ENCODE data around the gene PARL.

DNA sequence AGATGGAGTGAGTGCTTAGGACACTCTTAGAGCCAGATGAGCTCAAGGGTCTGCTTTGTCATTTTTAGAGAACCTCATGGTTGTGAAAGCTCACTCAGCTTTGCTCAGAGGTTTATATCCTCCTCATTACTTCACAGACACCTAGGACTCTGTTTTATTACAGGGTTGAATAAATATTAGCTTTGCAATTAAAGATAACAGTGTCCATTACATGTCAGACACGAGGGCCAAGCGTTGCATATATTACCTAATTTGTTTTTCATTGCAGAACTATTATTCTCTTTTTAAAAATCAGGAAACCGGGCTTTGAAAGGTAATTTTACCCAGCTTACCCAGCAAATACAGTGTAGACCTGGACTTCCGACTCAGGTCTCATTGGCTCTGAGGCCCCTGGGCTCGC, 75.4 kb downstream of the PARL start:
- TF ChIP-seq NFRKB (IDR thresholded peaks at IDR 0.05), result no peak
- TF ChIP-seq ZNF384 (IDR thresholded peaks at IDR 0.05), result no peak
- TF ChIP-seq ARNT (IDR thresholded peaks at IDR 0.05), result no peak
- no peak for TF ChIP-seq FOXM1 (IDR thresholded peaks at IDR 0.05; ENCODE audit: borderline replicate concordance)
- no peak for TF ChIP-seq SP1 (IDR thresholded peaks at IDR 0.05)
- TF ChIP-seq FOXK2 (IDR thresholded peaks at IDR 0.05), result no peak
- TF ChIP-seq, protein P1, sequence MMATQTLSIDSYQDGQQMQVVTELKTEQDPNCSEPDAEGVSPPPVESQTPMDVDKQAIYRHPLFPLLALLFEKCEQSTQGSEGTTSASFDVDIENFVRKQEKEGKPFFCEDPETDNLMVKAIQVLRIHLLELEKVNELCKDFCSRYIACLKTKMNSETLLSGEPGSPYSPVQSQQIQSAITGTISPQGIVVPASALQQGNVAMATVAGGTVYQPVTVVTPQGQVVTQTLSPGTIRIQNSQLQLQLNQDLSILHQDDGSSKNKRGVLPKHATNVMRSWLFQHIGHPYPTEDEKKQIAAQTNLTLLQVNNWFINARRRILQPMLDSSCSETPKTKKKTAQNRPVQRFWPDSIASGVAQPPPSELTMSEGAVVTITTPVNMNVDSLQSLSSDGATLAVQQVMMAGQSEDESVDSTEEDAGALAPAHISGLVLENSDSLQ (IDR thresholded peaks at IDR 0.05), result no peak
- TF ChIP-seq TARDBP (IDR thresholded peaks at IDR 0.05), result no peak
- no peak for TF ChIP-seq FOXA1 (IDR thresholded peaks at IDR 0.05)
- TF ChIP-seq LEF1 (IDR thresholded peaks at IDR 0.05; ENCODE audit: borderline replicate concordance), result no peak
- no peak for TF ChIP-seq ELF4 (IDR thresholded peaks at IDR 0.05)

All from HEK293T (cell line).